ENCODE measurements around the gene CFAP299.

CFAP299 gene

DNA sequence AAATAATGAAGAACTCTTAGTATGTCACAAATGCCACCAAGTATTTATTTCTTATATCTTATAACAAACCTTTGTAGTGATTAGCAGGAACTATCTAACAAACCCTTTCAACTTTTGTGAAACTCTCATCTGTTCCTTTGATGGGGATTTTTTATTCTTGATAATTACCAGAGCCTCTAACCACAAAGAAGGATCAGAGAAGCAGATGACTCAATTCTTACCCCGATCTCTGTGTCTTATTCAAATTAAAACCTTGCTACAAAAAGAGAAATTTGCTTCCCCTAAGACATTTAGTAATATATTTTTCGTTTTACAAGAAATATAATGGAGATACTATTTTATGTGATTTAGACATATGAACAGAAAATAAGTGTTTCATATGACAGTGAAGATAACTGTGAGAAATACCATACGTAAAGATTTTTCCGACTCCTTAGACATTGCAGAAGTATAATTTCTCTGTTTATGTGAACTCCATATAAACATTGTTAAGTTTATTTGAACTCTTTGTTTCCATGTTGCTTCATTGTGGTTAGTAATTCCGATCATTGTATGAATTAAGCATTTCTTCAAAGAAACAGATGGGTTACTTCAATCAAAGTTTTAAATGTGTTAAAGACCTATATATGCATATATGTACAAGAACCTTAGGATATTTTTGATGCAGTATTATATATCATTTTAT, 205.4 kb downstream of the CFAP299 start:
- Histone ChIP-seq H3K4me3 (ENCODE audit: low read length) (peak overlapping the region; percentile 30), H3K4me2 (ENCODE audit: low read length) (peak overlapping the region; percentile 59), H3K4me1 (ENCODE audit: low read length) (peaks cover 29% of the 10 kb centered on the region), H3K27ac (ENCODE audit: low read length) (no peak overlapping the region), H2AFZ (ENCODE audit: low read depth, low read length) (no peak overlapping the region), H3K9me3 (ENCODE audit: insufficient read depth, low read length) (no peaks in the 10 kb centered on the region), H3K27me3 (ENCODE audit: low read depth, low read length) (peaks cover 87% of the 10 kb centered on the region), H4K20me1 (ENCODE audit: insufficient read depth, low read length) (0 out of 2 replicates have a peak, but pooled peaks cover 9% of the 10 kb centered on the region), H3K9ac (ENCODE audit: low read length) (no peak overlapping the region), H3K36me3 (replicated peaks; ENCODE audit: low read depth, low read length) (no peaks in the 10 kb centered on the region), H3K79me2 (ENCODE audit: low read length) (no peaks in the 10 kb centered on the region)
- TF ChIP-seq EZH2phosphoT487 (IDR thresholded peaks at IDR 0.05; ENCODE audit: low read depth) = peak; percentile 75; the same call in 1 of the 2 replicates
- no peak for TF ChIP-seq CTCF (IDR thresholded peaks at IDR 0.05; ENCODE audit: low read depth, low read length)

GRCh38 chr4:80542747-80543146, 207.2 kb downstream of the CFAP299 start:
- Histone ChIP-seq H3K9me3 (ENCODE audit: insufficient read depth, low read length) (no peaks in the 10 kb centered on the region), H3K27ac (ENCODE audit: low read length) (no peak overlapping the region), H3K79me2 (ENCODE audit: low read length) (no peaks in the 10 kb centered on the region), H3K4me1 (ENCODE audit: low read length) (peaks cover 29% of the 10 kb centered on the region), H3K4me2 (ENCODE audit: low read length) (no peak overlapping the region), H3K4me3 (ENCODE audit: low read length) (no peak overlapping the region), H3K36me3 (replicated peaks; ENCODE audit: low read depth, low read length) (no peaks in the 10 kb centered on the region), H3K27me3 (ENCODE audit: low read depth, low read length) (peaks cover 68% of the 10 kb centered on the region), H3K9ac (ENCODE audit: low read length) (no peak overlapping the region), H2AFZ (ENCODE audit: low read depth, low read length) (no peak overlapping the region), H4K20me1 (ENCODE audit: insufficient read depth, low read length) (0 out of 2 replicates have a peak, but pooled peaks cover 9% of the 10 kb centered on the region)
- TF ChIP-seq CTCF (IDR thresholded peaks at IDR 0.05; ENCODE audit: low read depth, low read length) = no peak
- no peak for TF ChIP-seq EZH2phosphoT487 (IDR thresholded peaks at IDR 0.05; ENCODE audit: low read depth)

DNA sequence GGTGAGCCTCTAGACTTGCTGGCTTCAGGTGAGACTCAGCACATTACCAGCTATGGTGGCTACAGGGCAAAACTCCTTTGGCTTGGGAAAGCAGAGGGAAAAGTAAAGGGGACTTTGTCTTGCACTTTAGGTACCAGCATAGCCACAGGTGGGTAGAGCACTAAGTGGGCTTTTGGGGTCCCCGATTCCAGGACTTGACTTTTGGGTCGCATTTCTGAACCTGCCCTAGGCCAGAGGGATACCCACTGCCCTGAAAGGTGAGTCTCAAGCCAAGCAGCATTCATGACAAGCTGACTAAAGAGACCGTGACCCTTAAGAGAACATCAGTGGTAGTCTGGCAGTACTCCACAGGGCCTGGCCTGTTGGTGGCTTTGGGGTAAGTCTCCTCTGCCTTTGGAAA, 224.8 kb downstream of the CFAP299 start:
- no peaks in the 10 kb centered on the region for H4K20me1 ChIP-seq (ENCODE audit: insufficient read depth, low read length)
- H3K27ac ChIP-seq (ENCODE audit: low read length) = no peak overlapping the region
- no peak overlapping the region for H3K4me3 ChIP-seq (ENCODE audit: low read length)
- H3K9me3 ChIP-seq (ENCODE audit: insufficient read depth, low read length) = no peaks in the 10 kb centered on the region
- no peaks in the 10 kb centered on the region for H3K79me2 ChIP-seq (ENCODE audit: low read length)
- TF ChIP-seq EZH2phosphoT487 (IDR thresholded peaks at IDR 0.05; ENCODE audit: low read depth) (no peak), CTCF (IDR thresholded peaks at IDR 0.05; ENCODE audit: low read depth, low read length) (no peak)
- H3K4me1 ChIP-seq (ENCODE audit: low read length) = no peaks in the 10 kb centered on the region
- H3K27me3 ChIP-seq (ENCODE audit: low read depth, low read length) = no peaks in the 10 kb centered on the region
- no peaks in the 10 kb centered on the region for H3K36me3 ChIP-seq (replicated peaks; ENCODE audit: low read depth, low read length)
- H2AFZ ChIP-seq (ENCODE audit: low read depth, low read length) = no peak overlapping the region
- no peak overlapping the region for H3K4me2 ChIP-seq (ENCODE audit: low read length)
- no peak overlapping the region for H3K9ac ChIP-seq (ENCODE audit: low read length)

DNA sequence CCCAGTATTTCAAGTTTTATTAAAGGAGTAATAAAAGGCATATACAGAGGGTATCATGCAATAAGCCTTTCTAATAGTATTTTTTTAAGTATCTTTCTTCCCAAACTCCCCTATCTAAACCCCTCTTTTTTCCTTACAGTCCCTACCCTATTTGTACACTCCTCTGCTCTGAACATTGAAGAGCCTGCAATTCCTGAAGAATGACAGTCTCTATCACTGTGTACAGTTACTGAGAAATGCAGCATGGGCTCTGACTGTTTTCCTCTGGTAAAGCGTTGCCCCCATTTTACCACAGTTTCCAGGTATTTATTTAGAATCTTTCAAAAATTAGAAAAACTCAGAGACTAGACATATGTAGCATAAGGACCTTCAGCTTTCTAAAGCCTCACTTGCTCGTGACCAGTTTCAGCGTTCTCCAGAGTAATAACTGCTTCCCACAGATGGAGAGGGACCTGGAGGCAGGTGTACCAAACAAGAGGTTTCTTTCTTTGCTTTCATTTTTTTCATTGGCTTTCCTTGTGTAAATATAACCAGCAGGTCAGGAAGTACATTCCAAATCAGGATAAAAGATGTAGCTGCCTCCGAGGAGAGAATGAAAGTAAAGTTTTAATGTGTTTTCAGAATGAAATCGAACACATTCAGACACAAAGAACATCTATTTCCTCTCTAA, 230.8 kb downstream of the CFAP299 start:
- no peak overlapping the region for H3K27ac ChIP-seq (ENCODE audit: low read length)
- no peaks in the 10 kb centered on the region for H3K79me2 ChIP-seq (ENCODE audit: low read length)
- no peak overlapping the region for H2AFZ ChIP-seq (ENCODE audit: low read depth, low read length)
- no peak overlapping the region for H3K9ac ChIP-seq (ENCODE audit: low read length)
- no peaks in the 10 kb centered on the region for H3K36me3 ChIP-seq (replicated peaks; ENCODE audit: low read depth, low read length)
- 0 out of 2 replicates have a peak overlapping the region, but pooled peaks have one; percentile 15 for H3K4me2 ChIP-seq (ENCODE audit: low read length)
- H3K27me3 ChIP-seq (ENCODE audit: low read depth, low read length) = no peaks in the 10 kb centered on the region
- no peaks in the 10 kb centered on the region for H3K9me3 ChIP-seq (ENCODE audit: insufficient read depth, low read length)
- H3K4me3 ChIP-seq (ENCODE audit: low read length) = no peak overlapping the region
- H4K20me1 ChIP-seq (ENCODE audit: insufficient read depth, low read length) = no peaks in the 10 kb centered on the region
- no peaks in the 10 kb centered on the region for H3K4me1 ChIP-seq (ENCODE audit: low read length)
- TF ChIP-seq CTCF (IDR thresholded peaks at IDR 0.05; ENCODE audit: low read depth, low read length) (no peak), EZH2phosphoT487 (IDR thresholded peaks at IDR 0.05; ENCODE audit: low read depth) (no peak)

Data from OCI-LY3 (cell line).